GM12878 (cell line): ENCODE data around the gene AJUBA. TPM values are rescaled to one million over a fixed set of nuclear protein-coding genes. Genes with fewer than 3 reads are reported as not detected.

Source experiments
- ASH2L ChIP-seq: fragments of 300-600, 200-600 bp; sonication (generic); IDR thresholded peaks from 2 replicates; pipeline ENCODE4 v1.6.1; 2017; ENCODE audit warnings: low read depth, mild to moderate bottlenecking, borderline replicate concordance
- EP300 ChIP-seq, 2 experiments: fragments of 150-350 bp in 1 of 2; IDR thresholded peaks; 2 replicates each; pipeline ENCODE4 v1.6.1; 2011 to 2012; ENCODE audit warnings: low read depth in 2 of 2, low read length in 2 of 2, borderline replicate concordance in 1 of 2, improper control_type of control experiment in 1 of 2, inconsistent platforms in 1 of 2; ENCODE audit not compliant: control insufficient read depth in 1 of 2
- JUNB ChIP-seq: IDR thresholded peaks from 2 replicates; pipeline ENCODE4 v1.6.1; 2016; ENCODE audit warnings: antibody characterized with exemption, mild to moderate bottlenecking
- KAT2A ChIP-seq: conservative IDR thresholded peaks from 2 replicates; pipeline ENCODE4 v1.6.1; 2011; ENCODE audit warnings: low read depth, low read length; ENCODE audit not compliant: control insufficient read depth
- KLF5 ChIP-seq: fragments of 450-650 bp; IDR thresholded peaks from 2 replicates; pipeline ENCODE4 v1.6.1; 2014; ENCODE audit warnings: mild to moderate bottlenecking; ENCODE audit not compliant: partially characterized antibody
- NBN ChIP-seq: fragments of 450-650 bp; IDR thresholded peaks from 2 replicates; pipeline ENCODE4 v1.6.1; 2016
- NFYB ChIP-seq: IDR thresholded peaks from 2 replicates; pipeline ENCODE4 v1.6.1; 2011; ENCODE audit warnings: low read depth, mild to moderate bottlenecking, low read length, improper control_type of control experiment, moderate library complexity; ENCODE audit not compliant: insufficient read depth
- NR2F1 ChIP-seq: fragments of 450-650 bp; conservative IDR thresholded peaks from 2 replicates; pipeline ENCODE4 v1.6.1; 2017; ENCODE audit warnings: mild to moderate bottlenecking
- SREBF1 ChIP-seq: IDR thresholded peaks from 2 replicates; pipeline ENCODE4 v1.6.1; 2012; ENCODE audit warnings: mild to moderate bottlenecking, low read length
- ZNF384 ChIP-seq: IDR thresholded peaks from 2 replicates; pipeline ENCODE4 v1.6.1; 2012; ENCODE audit warnings: low read depth, mild to moderate bottlenecking, low read length, improper control_type of control experiment, borderline replicate concordance
- polyA plus RNA-seq, 11 experiments: library from polyadenylated mRNA; depleted of rRNA in 4 of 11; unstranded in 6 of 11; stranded (reverse) in 5 of 11; fragments of >200 nt; fragmentation: Nextera tagmentation in 4 of 11; fragmentation: Illumina TruSeq in 1 of 11; extraction: Ambion mirVana in 4 of 11; extraction: Trizol in 1 of 11; gene quantifications; 1 replicate in 1 of 11; 2 replicates in 10 of 11; pipeline versions ENCODE4 v1.2.1 to v1.2.3, GENCODE V29; 2011 to 2016; ENCODE audit warnings: inconsistent platforms in 2 of 11, missing spikeins in 2 of 11, low read depth in 1 of 11
- total RNA-seq, 4 experiments: library from RNA; depleted of rRNA in 3 of 4; stranded (reverse); fragments of >200 nt in 3 of 4; fragmentation: Illumina TruSeq in 1 of 4; extraction: Trizol in 1 of 4; gene quantifications; 2 replicates each; pipeline versions ENCODE4 v1.2.1 to v1.2.3, GENCODE V29; 2013 to 2021
- TF ChIP-seq, protein P1 (sequence below): fragments of 450-650 bp; formaldehyde crosslinking; IDR thresholded peaks from 2 replicates; pipeline ENCODE4 v1.4.0; 2020; ENCODE audit warnings: mild to moderate bottlenecking, moderate library complexity
- TF ChIP-seq, protein P2 (sequence below): fragments of 450-650 bp; IDR thresholded peaks from 2 replicates; pipeline ENCODE4 v1.6.1; 2017; ENCODE audit warnings: antibody characterized with exemption, mild to moderate bottlenecking, moderate library complexity
- TF ChIP-seq, protein P3 (sequence below): fragments of 450-650 bp; IDR thresholded peaks from 2 replicates; pipeline ENCODE4 v1.6.1; 2016; ENCODE audit warnings: mild to moderate bottlenecking
- TF ChIP-seq, protein P4 (sequence below): IDR thresholded peaks from 2 replicates; pipeline ENCODE4 v1.6.1; 2011; ENCODE audit warnings: low read depth, mild to moderate bottlenecking, low read length, moderate library complexity, borderline replicate concordance; ENCODE audit errors: extremely low read depth
- TF ChIP-seq, protein P5 (sequence below): fragments of 450-650 bp; IDR thresholded peaks from 2 replicates; pipeline ENCODE4 v1.6.1; 2018; ENCODE audit warnings: mild to moderate bottlenecking, low read depth, moderate library complexity; ENCODE audit not compliant: partially characterized antibody

Gene AJUBA
- total and polyA plus RNA-seq, 10 of the 15 experiments (the other 5 are each of a cell fraction or from before 2014, with no cell fraction given): 0.03 to 18.1 (median 0.36) TPM; not detected in 1

DNA sequence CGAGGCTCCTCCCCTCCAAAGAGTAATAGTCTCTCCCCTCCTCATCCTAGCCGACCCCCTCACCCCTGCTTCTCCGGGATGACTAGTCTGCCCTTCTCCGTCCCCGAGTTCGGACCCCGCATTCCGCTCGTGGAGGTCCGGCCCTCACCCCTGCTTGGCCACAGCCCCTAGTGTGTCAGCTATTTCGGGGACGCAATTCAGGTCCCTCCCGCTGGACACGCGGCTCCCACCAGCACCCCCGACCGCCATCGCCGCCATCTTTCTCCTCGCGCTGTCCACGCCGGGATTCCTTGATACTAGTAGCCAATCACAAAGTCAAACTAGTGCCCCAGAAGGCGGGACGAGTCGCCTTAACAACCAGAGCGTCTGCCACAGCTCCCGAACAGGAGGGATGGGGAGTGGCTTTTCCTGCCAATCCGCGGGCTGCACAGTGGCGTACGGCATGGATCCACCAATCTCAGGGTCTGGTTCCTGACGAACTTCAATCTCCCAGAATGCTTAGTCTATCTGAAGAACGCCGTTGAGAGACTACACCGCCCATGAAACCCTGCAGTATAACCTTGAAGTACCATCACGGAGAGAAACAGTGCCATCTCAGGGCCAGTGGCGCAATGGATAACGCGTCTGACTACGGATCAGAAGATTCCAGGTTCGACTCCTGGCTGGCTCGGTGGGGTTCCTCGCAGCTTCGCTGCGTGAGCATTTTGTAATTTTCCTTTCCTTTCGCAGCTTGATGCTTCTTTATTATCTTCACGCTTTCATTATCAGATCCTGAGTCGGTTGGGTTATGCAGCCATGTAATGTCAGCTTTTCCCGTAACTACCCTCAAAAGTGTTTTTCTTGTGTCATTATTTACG lies 53.0 kb downstream of the AJUBA start, which contains the start of gene PRMT5 (continued):
- TF ChIP-seq, protein P1, sequence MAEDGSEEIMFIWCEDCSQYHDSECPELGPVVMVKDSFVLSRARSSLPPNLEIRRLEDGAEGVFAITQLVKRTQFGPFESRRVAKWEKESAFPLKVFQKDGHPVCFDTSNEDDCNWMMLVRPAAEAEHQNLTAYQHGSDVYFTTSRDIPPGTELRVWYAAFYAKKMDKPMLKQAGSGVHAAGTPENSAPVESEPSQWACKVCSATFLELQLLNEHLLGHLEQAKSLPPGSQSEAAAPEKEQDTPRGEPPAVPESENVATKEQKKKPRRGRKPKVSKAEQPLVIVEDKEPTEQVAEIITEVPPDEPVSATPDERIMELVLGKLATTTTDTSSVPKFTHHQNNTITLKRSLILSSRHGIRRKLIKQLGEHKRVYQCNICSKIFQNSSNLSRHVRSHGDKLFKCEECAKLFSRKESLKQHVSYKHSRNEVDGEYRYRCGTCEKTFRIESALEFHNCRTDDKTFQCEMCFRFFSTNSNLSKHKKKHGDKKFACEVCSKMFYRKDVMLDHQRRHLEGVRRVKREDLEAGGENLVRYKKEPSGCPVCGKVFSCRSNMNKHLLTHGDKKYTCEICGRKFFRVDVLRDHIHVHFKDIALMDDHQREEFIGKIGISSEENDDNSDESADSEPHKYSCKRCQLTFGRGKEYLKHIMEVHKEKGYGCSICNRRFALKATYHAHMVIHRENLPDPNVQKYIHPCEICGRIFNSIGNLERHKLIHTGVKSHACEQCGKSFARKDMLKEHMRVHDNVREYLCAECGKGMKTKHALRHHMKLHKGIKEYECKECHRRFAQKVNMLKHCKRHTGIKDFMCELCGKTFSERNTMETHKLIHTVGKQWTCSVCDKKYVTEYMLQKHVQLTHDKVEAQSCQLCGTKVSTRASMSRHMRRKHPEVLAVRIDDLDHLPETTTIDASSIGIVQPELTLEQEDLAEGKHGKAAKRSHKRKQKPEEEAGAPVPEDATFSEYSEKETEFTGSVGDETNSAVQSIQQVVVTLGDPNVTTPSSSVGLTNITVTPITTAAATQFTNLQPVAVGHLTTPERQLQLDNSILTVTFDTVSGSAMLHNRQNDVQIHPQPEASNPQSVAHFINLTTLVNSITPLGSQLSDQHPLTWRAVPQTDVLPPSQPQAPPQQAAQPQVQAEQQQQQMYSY (CRISPR knock-in tag): no peak
- TF ChIP-seq, protein P2, sequence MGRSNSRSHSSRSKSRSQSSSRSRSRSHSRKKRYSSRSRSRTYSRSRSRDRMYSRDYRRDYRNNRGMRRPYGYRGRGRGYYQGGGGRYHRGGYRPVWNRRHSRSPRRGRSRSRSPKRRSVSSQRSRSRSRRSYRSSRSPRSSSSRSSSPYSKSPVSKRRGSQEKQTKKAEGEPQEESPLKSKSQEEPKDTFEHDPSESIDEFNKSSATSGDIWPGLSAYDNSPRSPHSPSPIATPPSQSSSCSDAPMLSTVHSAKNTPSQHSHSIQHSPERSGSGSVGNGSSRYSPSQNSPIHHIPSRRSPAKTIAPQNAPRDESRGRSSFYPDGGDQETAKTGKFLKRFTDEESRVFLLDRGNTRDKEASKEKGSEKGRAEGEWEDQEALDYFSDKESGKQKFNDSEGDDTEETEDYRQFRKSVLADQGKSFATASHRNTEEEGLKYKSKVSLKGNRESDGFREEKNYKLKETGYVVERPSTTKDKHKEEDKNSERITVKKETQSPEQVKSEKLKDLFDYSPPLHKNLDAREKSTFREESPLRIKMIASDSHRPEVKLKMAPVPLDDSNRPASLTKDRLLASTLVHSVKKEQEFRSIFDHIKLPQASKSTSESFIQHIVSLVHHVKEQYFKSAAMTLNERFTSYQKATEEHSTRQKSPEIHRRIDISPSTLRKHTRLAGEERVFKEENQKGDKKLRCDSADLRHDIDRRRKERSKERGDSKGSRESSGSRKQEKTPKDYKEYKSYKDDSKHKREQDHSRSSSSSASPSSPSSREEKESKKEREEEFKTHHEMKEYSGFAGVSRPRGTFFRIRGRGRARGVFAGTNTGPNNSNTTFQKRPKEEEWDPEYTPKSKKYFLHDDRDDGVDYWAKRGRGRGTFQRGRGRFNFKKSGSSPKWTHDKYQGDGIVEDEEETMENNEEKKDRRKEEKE: no peak
- TF ChIP-seq NFYB (peak; percentile 86), KLF5 (peak; percentile 39), ASH2L (no peak), NR2F1 (no peak), ZNF384 (no peak), SREBF1 (peak; percentile 49; the same call in 1 of the 2 replicates), EP300 (IDR thresholded peaks at IDR 0.05; ENCODE audit: borderline replicate concordance in 1 of 2, control insufficient read depth in 1 of 2, low read depth in 2 of 2, low read length in 2 of 2) (no peak), JUNB (no peak), KAT2A (no peak), NBN (peak; percentile 88)
- TF ChIP-seq, protein P3, sequence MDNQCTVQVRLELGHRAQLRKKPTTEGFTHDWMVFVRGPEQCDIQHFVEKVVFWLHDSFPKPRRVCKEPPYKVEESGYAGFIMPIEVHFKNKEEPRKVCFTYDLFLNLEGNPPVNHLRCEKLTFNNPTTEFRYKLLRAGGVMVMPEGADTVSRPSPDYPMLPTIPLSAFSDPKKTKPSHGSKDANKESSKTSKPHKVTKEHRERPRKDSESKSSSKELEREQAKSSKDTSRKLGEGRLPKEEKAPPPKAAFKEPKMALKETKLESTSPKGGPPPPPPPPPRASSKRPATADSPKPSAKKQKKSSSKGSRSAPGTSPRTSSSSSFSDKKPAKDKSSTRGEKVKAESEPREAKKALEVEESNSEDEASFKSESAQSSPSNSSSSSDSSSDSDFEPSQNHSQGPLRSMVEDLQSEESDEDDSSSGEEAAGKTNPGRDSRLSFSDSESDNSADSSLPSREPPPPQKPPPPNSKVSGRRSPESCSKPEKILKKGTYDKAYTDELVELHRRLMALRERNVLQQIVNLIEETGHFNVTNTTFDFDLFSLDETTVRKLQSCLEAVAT: peak; percentile 48; the same call in 1 of the 2 replicates
- TF ChIP-seq, protein P4, sequence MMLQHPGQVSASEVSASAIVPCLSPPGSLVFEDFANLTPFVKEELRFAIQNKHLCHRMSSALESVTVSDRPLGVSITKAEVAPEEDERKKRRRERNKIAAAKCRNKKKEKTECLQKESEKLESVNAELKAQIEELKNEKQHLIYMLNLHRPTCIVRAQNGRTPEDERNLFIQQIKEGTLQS: no peak
- TF ChIP-seq, protein P5, sequence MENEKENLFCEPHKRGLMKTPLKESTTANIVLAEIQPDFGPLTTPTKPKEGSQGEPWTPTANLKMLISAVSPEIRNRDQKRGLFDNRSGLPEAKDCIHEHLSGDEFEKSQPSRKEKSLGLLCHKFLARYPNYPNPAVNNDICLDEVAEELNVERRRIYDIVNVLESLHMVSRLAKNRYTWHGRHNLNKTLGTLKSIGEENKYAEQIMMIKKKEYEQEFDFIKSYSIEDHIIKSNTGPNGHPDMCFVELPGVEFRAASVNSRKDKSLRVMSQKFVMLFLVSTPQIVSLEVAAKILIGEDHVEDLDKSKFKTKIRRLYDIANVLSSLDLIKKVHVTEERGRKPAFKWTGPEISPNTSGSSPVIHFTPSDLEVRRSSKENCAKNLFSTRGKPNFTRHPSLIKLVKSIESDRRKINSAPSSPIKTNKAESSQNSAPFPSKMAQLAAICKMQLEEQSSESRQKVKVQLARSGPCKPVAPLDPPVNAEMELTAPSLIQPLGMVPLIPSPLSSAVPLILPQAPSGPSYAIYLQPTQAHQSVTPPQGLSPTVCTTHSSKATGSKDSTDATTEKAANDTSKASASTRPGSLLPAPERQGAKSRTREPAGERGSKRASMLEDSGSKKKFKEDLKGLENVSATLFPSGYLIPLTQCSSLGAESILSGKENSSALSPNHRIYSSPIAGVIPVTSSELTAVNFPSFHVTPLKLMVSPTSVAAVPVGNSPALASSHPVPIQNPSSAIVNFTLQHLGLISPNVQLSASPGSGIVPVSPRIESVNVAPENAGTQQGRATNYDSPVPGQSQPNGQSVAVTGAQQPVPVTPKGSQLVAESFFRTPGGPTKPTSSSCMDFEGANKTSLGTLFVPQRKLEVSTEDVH: no peak
